ENCODE measurements around the gene DNAJA4.

DNAJA4 gene

GRCh38 chr15:78311292-78311691, 46.9 kb downstream of the DNAJA4 start (continued):
- TF ChIP-seq HIC1 (tag by site-specific recombination; IDR thresholded peaks at IDR 0.05) (no peak), ZSCAN5A (tag by site-specific recombination; IDR thresholded peaks at IDR 0.05) (no peak)

- no peak for TF ChIP-seq REST (tag by site-specific recombination; IDR thresholded peaks at IDR 0.05)
- TF ChIP-seq ZNF513 (tag by site-specific recombination; IDR thresholded peaks at IDR 0.05): no peak
- no peak for TF ChIP-seq ZNF571 (tag by site-specific recombination; IDR thresholded peaks at IDR 0.05)
- TF ChIP-seq ZBTB8A (tag by site-specific recombination; IDR thresholded peaks at IDR 0.05): no peak
- TF ChIP-seq ZNF211 (tag by site-specific recombination; IDR thresholded peaks at IDR 0.05; ENCODE audit: low read depth): no peak
- no peak for TF ChIP-seq GFI1B (tag by site-specific recombination; IDR thresholded peaks at IDR 0.05)
- no peak for TF ChIP-seq TRIM28 (IDR thresholded peaks at IDR 0.05; ENCODE audit: borderline replicate concordance, low read length)
- TF ChIP-seq ATF2 (tag by site-specific recombination; IDR thresholded peaks at IDR 0.05; ENCODE audit: low read depth): no peak
- TF ChIP-seq WT1 (tag by site-specific recombination; IDR thresholded peaks at IDR 0.05): no peak
- no peak for TF ChIP-seq ZNF140 (tag by site-specific recombination; IDR thresholded peaks at IDR 0.05)
- TF ChIP-seq MEIS1 (CRISPR knock-in tag; IDR thresholded peaks at IDR 0.05; ENCODE audit: borderline replicate concordance): no peak
- POLR2A ChIA-PET: interaction anchor here (2.7 kb wide), 1 partner anchor 13 kb away, joined by 14 read pairs; the partner anchor contains the start of gene SKIC8
- H3K27ac ChIP-seq (ENCODE audit: extremely low read depth, low read depth, low read length): no peak overlapping the region
- H3K4me1 ChIP-seq (ENCODE audit: control insufficient read depth, insufficient read depth, low read length): no peaks in the 10 kb centered on the region
- CTCF ChIA-PET: interaction anchor here (0.6 to 9.1 kb wide), 7 partner anchors 14 to 439 kb away, joined by 3 to 176 read pairs (median 3); partner anchors contain the start of gene SKIC8
- no peaks in the 10 kb centered on the region for H3K36me3 ChIP-seq (ENCODE audit: control insufficient read depth in 2 of 2, insufficient read depth in 1 of 2, low read length in 2 of 2)
- no peaks in the 10 kb centered on the region for H3K9me3 ChIP-seq (ENCODE audit: control insufficient read depth, insufficient read depth, low read depth, low read length)
- H3K4me3 ChIP-seq (ENCODE audit: low read depth, low read length): no peak overlapping the region
Observed at GRCh38 chr15:78312536-78312935, 48.2 kb downstream of the DNAJA4 start.

Measured in HEK293 (cell line).